WI38 (cell line): Measurements from ENCODE around the gene UNC5B.

Source experiments
- H3K4me3 ChIP-seq: 2 replicates; pipeline ENCODE4 v1.5.1; 2011; ENCODE audit warnings: low read depth, mild to moderate bottlenecking, control low read depth, low read length
- CTCF ChIP-seq: IDR thresholded peaks from 2 replicates; pipeline ENCODE4 v1.5.1; 2012; ENCODE audit warnings: low read depth, mild to moderate bottlenecking, control low read depth, low read length

UNC5B gene

GRCh38 chr10:71287456-71287855 lies 75.1 kb downstream of the UNC5B start:
- no peak for TF ChIP-seq CTCF

GRCh38 chr10:71288461-71288860 lies 76.1 kb downstream of the UNC5B start:
- TF ChIP-seq CTCF, result no peak

More at GRCh38 chr10:71287456-71287855, 75.1 kb downstream of the UNC5B start:
- no peak overlapping the region for H3K4me3 ChIP-seq

GRCh38 chr10:71289421-71290130 lies 77.2 kb downstream of the UNC5B start:
- no peak overlapping the region for H3K4me3 ChIP-seq
- no peak for TF ChIP-seq CTCF

More at GRCh38 chr10:71288461-71288860, 76.1 kb downstream of the UNC5B start:
- no peak overlapping the region for H3K4me3 ChIP-seq

GRCh38 chr10:71290331-71290730 lies 78.0 kb downstream of the UNC5B start:
- H3K4me3 ChIP-seq, result no peak overlapping the region
- TF ChIP-seq CTCF, result no peak

GRCh38 chr10:71290806-71291527 lies 78.6 kb downstream of the UNC5B start:
- no peak for TF ChIP-seq CTCF
- H3K4me3 ChIP-seq, result no peak overlapping the region

DNA sequence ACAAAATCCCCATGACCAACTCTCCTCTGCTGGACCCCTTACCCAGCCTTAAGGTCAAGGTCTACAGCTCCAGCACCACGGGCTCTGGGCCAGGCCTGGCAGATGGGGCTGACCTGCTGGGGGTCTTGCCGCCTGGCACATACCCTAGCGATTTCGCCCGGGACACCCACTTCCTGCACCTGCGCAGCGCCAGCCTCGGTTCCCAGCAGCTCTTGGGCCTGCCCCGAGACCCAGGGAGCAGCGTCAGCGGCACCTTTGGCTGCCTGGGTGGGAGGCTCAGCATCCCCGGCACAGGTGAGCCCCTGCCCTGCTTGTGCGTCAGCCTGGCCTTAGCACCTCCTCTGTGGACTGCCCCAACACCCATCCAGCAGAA lies 79.1 kb downstream of the UNC5B start:
- no peak for TF ChIP-seq CTCF
- no peak overlapping the region for H3K4me3 ChIP-seq
